ENCODE results near the gene GPN2.
"Not testable (repeated sequence)": the region's sequence is repeated elsewhere in the genome, so short reads cannot be mapped to it uniquely, and the experiment has no call there.

GPN2 gene

GRCh38 chr1:26856604-26857469 lies 33.2 kb downstream of the GPN2 start:
- Mint-ChIP-seq H3K9me3 (no peaks in the 10 kb centered on the region), H3K4me1 (ENCODE audit: low read depth) (no peaks in the 10 kb centered on the region), H3K27ac (peak overlapping the region; percentile 71), H3K4me3 (no peak overlapping the region), H3K36me3 (ENCODE audit: low read depth) (peaks cover 61% of the 10 kb centered on the region), H3K27me3 (no peaks in the 10 kb centered on the region)
- no peak for DNase-seq

GRCh38 chr1:26856181-26856580 lies 33.9 kb downstream of the GPN2 start:
- Mint-ChIP-seq H3K4me3 (no peak overlapping the region), H3K4me1 (ENCODE audit: low read depth) (no peaks in the 10 kb centered on the region), H3K27ac (peak overlapping the region; percentile 61)

GRCh38 chr1:26855636-26856035 lies 34.4 kb downstream of the GPN2 start:
- Mint-ChIP-seq H3K27ac (no peak overlapping the region), H3K36me3 (ENCODE audit: low read depth) (peaks cover 74% of the 10 kb centered on the region), H3K4me3 (no peak overlapping the region), H3K4me1 (ENCODE audit: low read depth) (no peaks in the 10 kb centered on the region), H3K9me3 (no peaks in the 10 kb centered on the region), H3K27me3 (no peaks in the 10 kb centered on the region)
- DNase-seq: no peak

More at GRCh38 chr1:26856181-26856580, 33.9 kb downstream of the GPN2 start:
- no peak for DNase-seq
- H3K9me3 Mint-ChIP-seq: no peaks in the 10 kb centered on the region
- no peaks in the 10 kb centered on the region for H3K27me3 Mint-ChIP-seq
- peaks cover 68% of the 10 kb centered on the region for H3K36me3 Mint-ChIP-seq (ENCODE audit: low read depth)

- H3K4me3 Mint-ChIP-seq: no peak overlapping the region
- H3K27ac Mint-ChIP-seq: peak overlapping the region; percentile 22
- peaks cover 81% of the 10 kb centered on the region for H3K36me3 Mint-ChIP-seq (ENCODE audit: low read depth)
- no peaks in the 10 kb centered on the region for H3K4me1 Mint-ChIP-seq (ENCODE audit: low read depth)
- H3K27me3 Mint-ChIP-seq: no peaks in the 10 kb centered on the region
- no peaks in the 10 kb centered on the region for H3K9me3 Mint-ChIP-seq
- DNase-seq: no peak
Measured at GRCh38 chr1:26854906-26855305, 35.2 kb downstream of the GPN2 start.

GRCh38 chr1:26853600-26853999 lies 36.5 kb downstream of the GPN2 start:
- no peaks in the 10 kb centered on the region for H3K4me1 Mint-ChIP-seq (ENCODE audit: low read depth)
- DNase-seq: no peak
- peaks cover 94% of the 10 kb centered on the region for H3K36me3 Mint-ChIP-seq (ENCODE audit: low read depth)
- no peaks in the 10 kb centered on the region for H3K9me3 Mint-ChIP-seq
- no peak overlapping the region for H3K27ac Mint-ChIP-seq
- no peak overlapping the region for H3K4me3 Mint-ChIP-seq
- no peaks in the 10 kb centered on the region for H3K27me3 Mint-ChIP-seq

GRCh38 chr1:26853156-26853555 lies 36.9 kb downstream of the GPN2 start:
- peak; percentile 82 for DNase-seq
- Mint-ChIP-seq H3K36me3 (ENCODE audit: low read depth) (peaks cover 98% of the 10 kb centered on the region), H3K27me3 (no peaks in the 10 kb centered on the region), H3K4me1 (ENCODE audit: low read depth) (no peaks in the 10 kb centered on the region), H3K4me3 (no peak overlapping the region), H3K27ac (no peak overlapping the region), H3K9me3 (no peaks in the 10 kb centered on the region)

GRCh38 chr1:26852701-26853100 lies 37.4 kb downstream of the GPN2 start:
- DNase-seq: no peak
- H3K4me3 Mint-ChIP-seq: no peak overlapping the region
- no peaks in the 10 kb centered on the region for H3K9me3 Mint-ChIP-seq
- peaks cover 100% of the 10 kb centered on the region for H3K36me3 Mint-ChIP-seq (ENCODE audit: low read depth)
- no peaks in the 10 kb centered on the region for H3K27me3 Mint-ChIP-seq
- no peak overlapping the region for H3K27ac Mint-ChIP-seq
- no peaks in the 10 kb centered on the region for H3K4me1 Mint-ChIP-seq (ENCODE audit: low read depth)

GRCh38 chr1:26851106-26851684 lies 38.9 kb downstream of the GPN2 start:
- peaks cover 99% of the 10 kb centered on the region for H3K36me3 Mint-ChIP-seq (ENCODE audit: low read depth)
- H3K4me1 Mint-ChIP-seq (ENCODE audit: low read depth): no peaks in the 10 kb centered on the region
- no peak overlapping the region for H3K27ac Mint-ChIP-seq
- no peaks in the 10 kb centered on the region for H3K27me3 Mint-ChIP-seq
- H3K9me3 Mint-ChIP-seq: no peaks in the 10 kb centered on the region
- DNase-seq: no peak
- H3K4me3 Mint-ChIP-seq: no peak overlapping the region

- Mint-ChIP-seq H3K27ac (peak overlapping the region; percentile 57), H3K36me3 (ENCODE audit: low read depth) (peaks cover 92% of the 10 kb centered on the region), H3K4me1 (ENCODE audit: low read depth) (peaks cover 9% of the 10 kb centered on the region), H3K4me3 (no peak overlapping the region), H3K9me3 (no peaks in the 10 kb centered on the region), H3K27me3 (no peaks in the 10 kb centered on the region)
- no peak for DNase-seq
Measured at GRCh38 chr1:26848941-26849774, 40.9 kb downstream of the GPN2 start.

GRCh38 chr1:26848499-26848898 lies 41.6 kb downstream of the GPN2 start:
- Mint-ChIP-seq H3K9me3 (no peaks in the 10 kb centered on the region), H3K4me3 (no peak overlapping the region), H3K4me1 (ENCODE audit: low read depth) (peaks cover 12% of the 10 kb centered on the region), H3K36me3 (ENCODE audit: low read depth) (peaks cover 92% of the 10 kb centered on the region), H3K27me3 (no peaks in the 10 kb centered on the region), H3K27ac (peak overlapping the region; percentile 61)
- DNase-seq: no peak

- not testable (repeated sequence) for DNase-seq, H3K27me3 Mint-ChIP-seq, H3K4me3 Mint-ChIP-seq, H3K9me3 Mint-ChIP-seq
- peaks cover 12% of the 10 kb centered on the region for H3K4me1 Mint-ChIP-seq (ENCODE audit: low read depth)
- peaks cover 89% of the 10 kb centered on the region for H3K36me3 Mint-ChIP-seq (ENCODE audit: low read depth)
- H3K27ac Mint-ChIP-seq: peak overlapping the region; percentile 70
Measured at GRCh38 chr1:26847826-26848225, 42.3 kb downstream of the GPN2 start.

GRCh38 chr1:26844424-26845196 lies 45.5 kb downstream of the GPN2 start:
- Mint-ChIP-seq H3K9me3 (no peaks in the 10 kb centered on the region), H3K36me3 (ENCODE audit: low read depth) (peaks cover 85% of the 10 kb centered on the region), H3K4me1 (ENCODE audit: low read depth) (peaks cover 21% of the 10 kb centered on the region), H3K27ac (no peak overlapping the region), H3K4me3 (no peak overlapping the region), H3K27me3 (no peaks in the 10 kb centered on the region)
- DNase-seq: no peak

- peaks cover 41% of the 10 kb centered on the region for H3K4me1 Mint-ChIP-seq (ENCODE audit: low read depth)
- no peak overlapping the region for H3K4me3 Mint-ChIP-seq
- peaks cover 86% of the 10 kb centered on the region for H3K36me3 Mint-ChIP-seq (ENCODE audit: low read depth)
- DNase-seq: no peak
- H3K9me3 Mint-ChIP-seq: no peaks in the 10 kb centered on the region
- H3K27me3 Mint-ChIP-seq: no peaks in the 10 kb centered on the region
- H3K27ac Mint-ChIP-seq: peak overlapping the region; percentile 92
Measured at GRCh38 chr1:26839779-26840178, 50.3 kb downstream of the GPN2 start.

GRCh38 chr1:26839339-26839722 lies 50.8 kb downstream of the GPN2 start:
- no peaks in the 10 kb centered on the region for H3K9me3 Mint-ChIP-seq
- H3K4me1 Mint-ChIP-seq (ENCODE audit: low read depth): peaks cover 41% of the 10 kb centered on the region
- no peak for DNase-seq
- H3K27me3 Mint-ChIP-seq: no peaks in the 10 kb centered on the region
- peak overlapping the region; percentile 92 for H3K27ac Mint-ChIP-seq
- H3K36me3 Mint-ChIP-seq (ENCODE audit: low read depth): peaks cover 86% of the 10 kb centered on the region
- no peak overlapping the region for H3K4me3 Mint-ChIP-seq
